CD4-positive, alpha-beta T cell treated with Interleukin-15 for 4 hours (primary cell): Measurements from ENCODE around the gene SULT1A2.
"Not testable (repeated sequence)": the region's sequence is repeated elsewhere in the genome, so short reads cannot be mapped to it uniquely, and the experiment has no call there.

Source experiments
- DNase-seq: peaks from one replicate; pipeline ENCODE4 v3.0.0-alpha.2; 2020; ENCODE audit warnings: low spot score

SULT1A2 gene

DNA sequence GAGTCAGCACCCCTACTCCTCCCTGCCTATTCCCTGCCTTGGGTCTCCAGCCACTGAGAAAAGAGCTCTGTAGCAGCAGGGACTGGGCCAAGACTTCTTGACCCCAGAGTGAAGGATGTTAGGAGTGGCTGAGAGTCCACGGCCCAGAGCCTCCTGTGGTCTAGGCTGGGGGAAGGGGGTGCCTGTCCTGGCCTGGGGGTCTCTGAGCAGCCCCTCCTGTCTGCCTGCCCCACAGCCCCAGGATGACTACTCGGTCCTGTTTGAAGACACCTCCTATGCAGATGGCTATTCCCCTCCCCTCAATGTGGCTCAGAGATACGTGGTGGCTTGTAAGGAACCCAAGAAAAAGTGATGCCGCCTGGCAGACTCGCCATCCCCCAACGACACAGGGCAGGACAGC is 5.5 kb downstream of the SULT1A2 start:
- no peak for DNase-seq

GRCh38 chr16:28590384-28591340 is 6.2 kb downstream of the SULT1A2 start:
- DNase-seq: no peak

DNA sequence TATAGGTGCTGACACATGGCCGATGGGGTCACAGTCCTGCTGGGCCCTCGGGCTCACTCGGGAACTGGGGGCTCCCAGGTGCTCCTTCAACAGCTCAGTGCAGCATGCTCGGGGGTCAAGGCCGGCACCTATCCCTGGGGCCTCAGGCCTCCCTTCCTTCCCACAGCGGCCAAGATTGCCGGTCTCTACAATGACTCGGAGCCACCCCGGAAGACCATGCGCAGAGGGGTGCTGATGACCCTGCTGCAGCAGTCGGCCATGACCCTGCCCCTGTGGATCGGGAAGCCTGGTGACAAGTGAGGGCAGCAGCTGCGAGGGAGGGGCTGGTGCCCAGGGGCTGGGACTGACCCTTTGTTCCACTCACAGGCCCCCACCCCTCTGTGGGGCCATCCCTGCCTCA is 6.9 kb downstream of the SULT1A2 start:
- no peak for DNase-seq

DNA sequence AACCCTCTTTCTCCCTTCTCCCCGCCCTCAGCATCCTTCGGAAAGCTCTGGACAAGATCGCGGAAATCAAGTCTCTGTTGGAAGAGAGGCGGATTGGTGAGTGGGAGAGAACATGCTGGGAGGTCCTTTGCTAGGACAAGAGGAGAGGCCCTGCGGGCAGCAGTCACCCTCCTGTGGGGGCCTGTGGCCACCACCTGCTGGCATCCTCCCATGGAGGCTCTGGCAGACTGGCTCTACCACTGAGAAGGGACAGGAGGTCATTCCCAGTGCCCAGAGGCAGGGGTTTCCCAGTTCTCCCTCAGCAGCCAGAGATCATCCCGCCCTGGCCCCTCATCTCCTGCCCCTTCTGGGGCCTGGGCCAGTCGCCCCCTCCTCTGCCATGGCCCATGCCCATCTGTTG is 7.8 kb downstream of the SULT1A2 start:
- DNase-seq: no peak

DNA sequence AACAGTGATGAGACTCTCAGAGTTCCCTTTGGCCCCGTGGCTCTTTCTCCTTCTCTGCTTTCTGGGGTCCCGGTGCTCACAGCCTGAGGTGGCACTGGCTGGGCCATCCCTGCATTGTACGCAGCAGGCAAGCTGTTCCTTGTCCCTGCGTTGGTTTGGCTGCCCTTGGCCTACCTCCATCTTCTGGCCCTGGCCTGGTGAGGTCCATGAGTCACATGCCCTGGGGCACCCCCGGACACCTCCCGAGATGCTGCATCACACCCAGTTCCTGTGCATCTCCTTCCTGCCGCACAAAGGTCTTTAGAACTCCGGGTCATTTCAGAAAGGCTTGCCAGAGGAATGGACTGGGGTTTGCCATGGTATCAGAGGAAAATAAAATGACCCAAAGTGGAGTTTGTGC is 9.5 kb downstream of the SULT1A2 start:
- no peak for DNase-seq

DNA sequence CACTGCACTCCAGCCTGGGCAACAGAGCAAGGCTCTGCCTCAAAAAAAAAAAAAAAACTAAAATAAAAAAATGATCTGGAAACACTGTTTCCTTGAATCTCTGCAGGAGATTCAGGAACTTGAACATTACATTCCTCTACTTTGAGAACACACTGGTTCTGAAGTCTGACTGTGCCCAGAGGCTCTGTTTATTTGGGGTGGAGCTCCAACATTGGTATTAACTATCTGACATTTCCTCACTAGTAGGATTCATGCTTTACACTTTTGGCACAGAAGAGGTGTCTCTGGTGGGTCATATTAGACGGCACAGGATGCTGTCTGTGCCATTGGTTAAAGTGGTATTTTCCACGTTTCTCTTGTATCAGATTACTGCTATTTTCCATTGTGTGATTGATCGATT is 10.4 kb downstream of the SULT1A2 start:
- DNase-seq: no peak

DNA sequence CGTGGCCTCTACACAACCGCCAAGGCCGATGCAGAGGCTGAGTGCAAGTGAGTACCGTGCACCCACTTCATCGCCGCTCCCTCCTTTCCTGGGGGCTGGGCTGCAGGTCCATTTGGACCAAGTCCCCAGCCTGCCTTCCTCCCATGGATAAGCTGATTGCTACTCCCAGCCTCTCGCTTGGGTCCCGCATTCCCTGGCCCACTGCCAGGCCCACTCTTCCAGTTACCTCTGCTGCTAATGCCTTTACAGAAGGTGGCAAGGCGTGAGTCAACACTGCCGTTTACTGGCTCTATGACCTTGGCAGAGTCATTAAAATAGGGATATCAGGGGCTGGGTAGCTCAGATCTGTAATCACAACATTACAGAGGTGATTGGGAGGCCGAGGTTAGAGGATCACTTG is 11.2 kb downstream of the SULT1A2 start:
- no peak for DNase-seq

- DNase-seq: no peak
These were observed 16.0 kb downstream of the SULT1A2 start for GRCh38 chr16:28580726-28581315.

- no peak for DNase-seq
These were observed 21.3 kb downstream of the SULT1A2 start for GRCh38 chr16:28575446-28576109.

GRCh38 chr16:28574925-28575324 is 21.9 kb downstream of the SULT1A2 start:
- no peak for DNase-seq

DNA sequence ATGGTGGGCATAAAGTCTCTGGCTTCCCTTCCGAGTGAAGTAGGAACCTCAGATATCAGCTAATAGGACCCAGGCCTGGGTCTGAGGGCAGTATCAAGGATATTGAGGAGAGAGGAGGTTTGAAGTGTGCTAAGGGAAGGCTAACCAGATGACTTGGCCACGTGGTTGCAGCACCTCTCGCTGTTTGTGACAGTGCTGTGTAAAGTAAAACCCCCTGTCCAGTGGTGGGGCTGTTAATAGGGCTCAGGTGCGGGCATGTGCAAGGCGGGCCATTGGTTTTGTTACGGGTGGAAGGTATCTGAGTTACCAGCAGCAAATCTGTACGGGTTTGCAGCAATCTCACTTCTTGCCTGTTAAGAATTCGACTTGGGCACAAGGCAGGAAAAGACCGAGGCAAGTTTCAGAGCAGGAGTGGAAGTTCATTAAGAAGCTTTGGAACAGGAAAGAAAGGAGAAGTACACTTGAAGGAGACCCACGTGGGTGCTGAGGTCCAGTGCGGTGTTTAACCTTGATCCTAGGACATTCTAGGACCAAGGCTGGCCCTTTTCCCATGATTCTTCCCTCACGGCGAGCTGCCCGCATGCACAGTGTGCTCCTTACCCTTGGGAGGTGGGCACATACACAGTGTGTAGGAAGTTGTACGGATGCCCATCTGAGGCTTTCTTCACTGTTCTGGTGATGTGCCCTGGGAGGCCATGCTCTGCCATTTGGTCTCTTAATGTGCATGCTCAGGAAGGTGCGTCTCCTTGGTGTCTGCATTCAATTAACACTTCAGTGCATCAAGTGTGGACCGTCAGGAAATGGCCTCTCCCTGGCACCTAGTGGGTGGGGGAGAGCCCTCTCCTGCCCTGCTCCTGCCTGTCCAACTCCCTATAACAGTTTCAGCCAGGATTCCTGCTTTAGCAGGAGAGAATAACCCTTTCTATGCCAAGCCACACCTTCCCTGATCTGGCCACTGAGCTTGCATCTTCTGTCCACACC is 22.8 kb downstream of the SULT1A2 start:
- DNase-seq: no peak

- DNase-seq: no peak
These were observed 23.9 kb downstream of the SULT1A2 start for GRCh38 chr16:28572696-28573510.

DNA sequence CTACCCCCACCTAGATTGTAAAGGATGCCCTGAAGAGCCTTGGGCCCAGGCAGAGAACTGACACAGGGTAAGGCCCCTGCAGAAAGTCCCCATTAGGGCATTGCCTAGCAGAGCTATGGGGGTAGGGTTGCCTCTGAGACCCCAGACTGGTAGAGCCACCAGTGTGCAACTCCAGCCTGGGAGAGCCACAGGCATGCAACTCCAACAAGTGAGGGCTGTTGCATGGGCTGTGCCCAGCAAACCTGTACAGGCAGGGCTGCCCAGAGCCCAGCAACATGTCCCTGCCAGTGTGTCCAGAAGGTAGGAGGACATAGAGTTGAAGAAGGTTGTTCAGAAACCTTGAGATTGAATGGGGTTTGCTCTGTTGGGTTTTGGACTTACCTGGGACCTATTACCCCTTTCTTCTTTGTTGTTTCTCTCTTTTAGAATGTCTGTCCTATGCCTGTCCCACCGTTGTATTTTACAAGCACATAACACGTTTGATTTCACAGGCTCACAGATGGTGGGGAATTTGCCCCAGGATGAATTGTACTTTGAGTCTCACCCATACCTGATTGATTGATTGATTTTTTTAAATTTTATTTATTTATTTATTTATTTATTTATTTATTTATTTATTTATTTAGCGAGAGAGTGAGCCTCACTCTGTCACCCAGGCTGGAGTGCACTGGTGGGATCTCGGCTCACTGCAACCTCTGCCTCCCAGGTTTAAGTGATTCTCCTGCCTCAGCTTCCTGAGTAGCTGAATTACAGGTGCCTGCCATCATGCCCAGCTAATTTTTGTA is 26.7 kb downstream of the SULT1A2 start:
- DNase-seq: no peak

DNA sequence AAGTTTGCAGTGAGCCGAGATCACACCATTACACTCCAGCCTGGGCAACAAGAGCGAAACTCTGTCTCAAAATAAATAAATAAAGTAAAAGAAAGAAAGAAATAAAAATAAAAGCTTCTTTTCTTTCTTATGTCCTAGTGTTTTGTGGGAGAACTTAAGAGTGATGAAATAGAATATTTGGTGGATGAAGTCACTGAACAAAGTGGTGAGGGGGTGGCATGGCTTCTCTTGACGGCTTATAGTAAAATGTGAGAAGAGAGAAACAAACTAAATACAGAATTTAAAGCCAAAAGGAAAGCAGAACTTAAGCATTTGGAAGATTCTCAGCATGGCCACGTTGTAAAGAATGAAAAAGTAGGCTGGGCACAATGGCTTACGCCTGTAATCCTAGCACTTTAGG is 27.8 kb downstream of the SULT1A2 start:
- DNase-seq: no peak

DNA sequence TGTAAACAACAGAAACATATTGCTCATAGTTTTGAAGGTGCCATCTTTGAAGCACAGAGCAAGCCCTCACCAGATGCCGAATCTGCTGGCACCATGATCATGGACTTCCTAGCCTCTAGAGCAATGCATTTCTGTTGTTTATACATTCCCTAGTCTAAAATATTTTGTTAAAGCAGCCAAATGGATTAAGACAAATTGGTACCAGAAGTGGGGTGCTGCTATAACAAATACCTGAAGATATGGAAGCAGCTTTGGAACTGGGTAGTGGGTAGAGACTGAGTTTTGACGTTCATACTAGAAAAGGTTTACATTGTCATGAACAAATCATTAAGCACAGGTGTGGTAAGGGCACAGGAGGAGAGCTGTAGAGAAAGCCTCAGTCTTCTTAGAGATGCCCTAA is 29.6 kb downstream of the SULT1A2 start:
- no peak for DNase-seq

DNA sequence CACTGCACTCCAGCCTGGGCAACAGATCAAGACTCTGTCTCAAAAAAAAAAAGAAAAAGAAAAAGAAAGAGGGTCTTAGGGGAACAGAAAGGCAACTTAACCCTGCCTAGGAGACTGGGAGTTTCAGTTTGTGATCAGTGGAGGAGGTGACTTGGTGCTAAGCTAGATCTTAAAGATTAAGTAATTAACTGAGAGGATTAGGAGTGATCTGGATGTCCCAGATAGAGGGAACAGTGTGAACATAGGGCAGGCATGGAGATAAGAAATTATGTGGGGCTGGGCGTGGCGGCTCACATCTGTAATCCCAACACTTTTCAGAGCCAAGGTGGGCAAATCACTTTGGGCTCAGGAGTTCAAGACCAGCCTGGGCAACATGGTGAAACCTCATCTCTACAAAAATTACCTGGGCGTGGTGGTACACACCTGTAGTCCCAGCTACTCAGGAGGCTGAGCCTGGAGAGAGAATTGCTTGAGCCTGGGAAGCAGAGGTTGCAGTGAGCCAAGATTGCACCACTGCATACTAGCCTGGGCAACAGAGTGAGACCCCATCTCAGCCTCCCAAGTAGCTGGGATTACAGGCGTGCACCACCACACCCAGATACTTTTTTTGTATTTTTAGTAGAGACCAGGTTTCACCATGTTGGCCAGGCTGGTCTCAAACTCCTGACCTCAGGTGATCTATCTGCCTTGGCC is 30.5 kb downstream of the SULT1A2 start:
- DNase-seq: not testable (repeated sequence)

DNA sequence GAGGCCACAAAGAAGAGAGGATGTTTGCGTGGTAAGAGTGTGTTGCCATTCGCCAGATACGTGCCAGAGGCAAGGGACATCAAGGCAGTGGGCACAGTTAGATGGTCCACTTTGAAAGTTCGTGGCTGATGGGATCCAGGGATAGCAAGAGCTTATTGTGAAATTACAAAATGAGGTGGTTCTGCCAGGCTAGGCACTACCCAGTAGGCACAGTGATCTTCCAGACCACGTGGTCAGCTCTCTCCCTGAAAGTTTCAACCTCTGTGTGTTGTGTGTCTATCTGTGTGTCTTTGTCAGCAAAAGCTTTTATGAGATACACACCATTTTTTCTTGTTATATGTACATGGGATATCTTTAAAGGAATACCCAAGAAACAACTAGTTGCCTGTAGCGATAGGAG is 33.6 kb downstream of the SULT1A2 start:
- no peak for DNase-seq

GRCh38 chr16:28562199-28562598 is 34.7 kb downstream of the SULT1A2 start:
- DNase-seq: no peak

- no peak for DNase-seq
These were observed 35.2 kb downstream of the SULT1A2 start for GRCh38 chr16:28561557-28562187.
